Measurements from ENCODE around the gene TSPAN18.

The TSPAN18 gene

DNA sequence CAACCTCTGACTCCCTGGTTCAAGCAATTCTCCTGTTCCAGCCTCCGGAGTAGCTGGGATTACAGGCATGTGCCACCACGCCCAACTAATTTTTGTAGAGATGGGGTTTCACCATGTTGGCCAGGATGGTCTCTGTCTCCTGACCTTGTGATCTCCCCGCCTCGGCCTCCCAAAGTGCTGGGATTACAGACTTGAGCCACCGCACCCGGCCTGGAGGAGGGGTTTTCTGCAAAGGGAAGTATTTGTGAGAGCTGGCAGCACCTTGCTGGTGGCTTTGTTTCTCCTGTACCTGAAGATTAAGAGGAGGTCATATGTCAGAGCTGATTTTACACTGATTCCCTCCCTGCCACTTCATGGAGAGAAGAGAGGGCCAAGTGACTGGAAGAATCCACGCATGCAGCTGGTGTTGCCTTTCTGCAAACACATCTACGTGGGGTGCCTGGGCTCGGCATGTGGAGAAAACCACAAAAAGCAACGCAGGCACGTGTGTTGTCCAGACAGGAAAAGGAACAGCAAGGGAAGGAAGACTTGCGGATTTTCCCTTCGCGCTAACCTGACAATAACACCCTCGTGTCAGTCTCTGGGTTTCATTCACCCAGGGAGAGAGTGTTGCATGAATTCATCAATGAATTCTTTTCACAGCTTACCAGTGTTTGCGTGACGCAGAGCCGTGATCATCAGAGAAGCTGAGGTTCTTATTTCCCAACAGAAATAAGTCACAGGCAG, 61.9 kb downstream of the TSPAN18 start:
- Mint-ChIP-seq H3K27ac (no peak overlapping the region), H3K9me3 (no peaks in the 10 kb centered on the region), H3K27me3 (no peaks in the 10 kb centered on the region), H3K4me1 (peaks cover 3% of the 10 kb centered on the region), H3K4me3 (no peak overlapping the region), H3K36me3 (no peaks in the 10 kb centered on the region)
- CTCF ChIA-PET: interaction anchor here (1.3 kb wide), 1 partner anchor 13 kb away, joined by 5 read pairs; no protein-coding TSS in a partner anchor
- DNase-seq: no peak

GRCh38 chr11:44789496-44789895, 62.7 kb downstream of the TSPAN18 start:
- CTCF ChIA-PET: interaction anchor here (1.3 kb wide), 1 partner anchor 14 kb away, joined by 5 read pairs; no protein-coding TSS in a partner anchor
- peaks cover 3% of the 10 kb centered on the region for H3K4me1 Mint-ChIP-seq
- no peaks in the 10 kb centered on the region for H3K9me3 Mint-ChIP-seq
- no peak for DNase-seq
- H3K36me3 Mint-ChIP-seq: no peaks in the 10 kb centered on the region
- H3K4me3 Mint-ChIP-seq: no peak overlapping the region
- no peaks in the 10 kb centered on the region for H3K27me3 Mint-ChIP-seq
- no peak overlapping the region for H3K27ac Mint-ChIP-seq

GRCh38 chr11:44790211-44790610, 63.4 kb downstream of the TSPAN18 start:
- no peaks in the 10 kb centered on the region for H3K9me3 Mint-ChIP-seq
- H3K27ac Mint-ChIP-seq: no peak overlapping the region
- no peaks in the 10 kb centered on the region for H3K27me3 Mint-ChIP-seq
- no peak overlapping the region for H3K4me3 Mint-ChIP-seq
- DNase-seq: no peak
- no peaks in the 10 kb centered on the region for H3K36me3 Mint-ChIP-seq
- CTCF ChIA-PET: no interaction called here
- H3K4me1 Mint-ChIP-seq: peaks cover 3% of the 10 kb centered on the region

DNA sequence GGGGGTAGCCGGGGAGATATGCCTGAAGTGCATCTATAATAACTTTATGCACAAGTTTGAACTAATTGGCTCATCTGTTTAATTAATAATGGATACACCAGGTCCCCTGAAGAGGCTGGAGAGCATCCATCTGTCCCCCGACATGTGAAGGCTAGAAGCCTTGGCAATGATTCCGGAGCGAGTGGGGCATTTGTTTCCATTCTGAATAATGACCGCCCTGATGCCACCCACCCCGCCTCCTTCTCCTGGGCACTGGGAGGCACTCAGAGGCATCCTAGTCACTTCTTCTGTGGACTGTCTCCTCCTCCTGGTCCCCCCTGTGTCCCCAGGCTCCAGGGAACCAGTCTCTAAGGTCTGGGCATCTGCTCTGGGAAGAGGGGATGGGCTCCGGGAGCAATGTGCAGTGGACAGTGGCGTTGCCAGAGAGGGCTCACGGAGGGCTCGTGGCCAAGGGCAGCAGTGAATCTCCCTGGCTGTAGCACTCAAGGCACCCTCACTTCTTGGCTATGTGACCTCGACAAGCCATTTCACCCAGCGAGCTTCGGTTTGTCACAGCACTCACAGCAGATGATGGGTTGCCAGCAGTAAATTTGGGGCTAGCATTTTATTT, 64.7 kb downstream of the TSPAN18 start:
- Mint-ChIP-seq H3K27ac (no peak overlapping the region), H3K4me1 (peaks cover 3% of the 10 kb centered on the region), H3K4me3 (no peak overlapping the region), H3K9me3 (no peaks in the 10 kb centered on the region), H3K27me3 (no peaks in the 10 kb centered on the region), H3K36me3 (no peaks in the 10 kb centered on the region)
- DNase-seq: no peak
- CTCF ChIA-PET: no interaction called here

- H3K9me3 Mint-ChIP-seq: no peaks in the 10 kb centered on the region
- no peak overlapping the region for H3K27ac Mint-ChIP-seq
- H3K4me1 Mint-ChIP-seq: peaks cover 3% of the 10 kb centered on the region
- H3K36me3 Mint-ChIP-seq: no peaks in the 10 kb centered on the region
- CTCF ChIA-PET: no interaction called here
- DNase-seq: no peak
- no peak overlapping the region for H3K4me3 Mint-ChIP-seq
- no peaks in the 10 kb centered on the region for H3K27me3 Mint-ChIP-seq
Measured at GRCh38 chr11:44792171-44792570, 65.4 kb downstream of the TSPAN18 start.

- no peak overlapping the region for H3K27ac Mint-ChIP-seq
- H3K9me3 Mint-ChIP-seq: no peaks in the 10 kb centered on the region
- CTCF ChIA-PET: no interaction called here
- no peaks in the 10 kb centered on the region for H3K27me3 Mint-ChIP-seq
- DNase-seq: no peak
- no peak overlapping the region for H3K4me3 Mint-ChIP-seq
- H3K4me1 Mint-ChIP-seq: peaks cover 3% of the 10 kb centered on the region
- no peaks in the 10 kb centered on the region for H3K36me3 Mint-ChIP-seq
Measured at GRCh38 chr11:44793350-44794090, 66.8 kb downstream of the TSPAN18 start.

GRCh38 chr11:44795803-44796535, 69.2 kb downstream of the TSPAN18 start:
- no peak for DNase-seq
- CTCF ChIA-PET: interaction anchor here (1.5 to 2.4 kb wide), 2 partner anchors 20 to 99 kb away, joined by 3 to 11 read pairs; no protein-coding TSS in a partner anchor
- H3K4me3 Mint-ChIP-seq: no peak overlapping the region
- peaks cover 3% of the 10 kb centered on the region for H3K4me1 Mint-ChIP-seq
- H3K9me3 Mint-ChIP-seq: no peaks in the 10 kb centered on the region
- no peaks in the 10 kb centered on the region for H3K27me3 Mint-ChIP-seq
- H3K27ac Mint-ChIP-seq: no peak overlapping the region
- H3K36me3 Mint-ChIP-seq: no peaks in the 10 kb centered on the region

DNA sequence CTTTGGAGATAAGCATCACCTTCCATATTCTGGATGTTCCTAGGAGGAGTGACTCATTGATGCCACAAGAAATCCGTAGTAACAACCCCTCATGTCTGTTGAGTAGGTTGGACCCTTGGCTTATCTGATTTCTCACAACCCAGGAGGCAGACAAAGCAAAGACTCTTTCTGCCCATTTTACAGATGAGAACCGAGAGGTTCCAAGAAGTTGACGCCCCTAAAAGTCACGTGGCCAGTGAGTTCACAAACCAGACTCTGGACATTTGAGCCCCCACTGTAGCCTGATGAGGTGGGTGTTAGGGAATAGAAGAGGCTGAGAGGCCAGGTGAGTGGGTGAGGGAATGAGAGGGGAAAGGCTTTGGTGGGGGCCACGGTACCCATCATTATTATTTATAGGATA, 70.3 kb downstream of the TSPAN18 start:
- H3K27ac Mint-ChIP-seq: no peak overlapping the region
- no peak overlapping the region for H3K4me3 Mint-ChIP-seq

GRCh38 chr11:44797886-44798606, 71.3 kb downstream of the TSPAN18 start:
- Mint-ChIP-seq H3K36me3 (no peaks in the 10 kb centered on the region), H3K9me3 (no peaks in the 10 kb centered on the region), H3K27ac (no peak overlapping the region), H3K4me1 (no peaks in the 10 kb centered on the region), H3K4me3 (no peak overlapping the region), H3K27me3 (no peaks in the 10 kb centered on the region)
- no peak for DNase-seq
- CTCF ChIA-PET: interaction anchor here (0.6 to 1.4 kb wide), 3 partner anchors 97 to 514 kb away, joined by 3 read pairs; no protein-coding TSS in a partner anchor

More for the DNA sequence above, 70.3 kb downstream of the TSPAN18 start:
- H3K36me3 Mint-ChIP-seq: no peaks in the 10 kb centered on the region
- H3K27me3 Mint-ChIP-seq: no peaks in the 10 kb centered on the region
- CTCF ChIA-PET: no interaction called here
- no peaks in the 10 kb centered on the region for H3K9me3 Mint-ChIP-seq
- no peak for DNase-seq
- peaks cover 3% of the 10 kb centered on the region for H3K4me1 Mint-ChIP-seq

GRCh38 chr11:44798607-44798972, 71.8 kb downstream of the TSPAN18 start:
- Mint-ChIP-seq H3K9me3 (no peaks in the 10 kb centered on the region), H3K4me1 (no peaks in the 10 kb centered on the region), H3K27ac (no peak overlapping the region), H3K36me3 (no peaks in the 10 kb centered on the region), H3K27me3 (no peaks in the 10 kb centered on the region), H3K4me3 (no peak overlapping the region)
- CTCF ChIA-PET: interaction anchor here (0.6 to 1.4 kb wide), 2 partner anchors 97 to 514 kb away, joined by 3 read pairs; no protein-coding TSS in a partner anchor
- DNase-seq: no peak

DNA sequence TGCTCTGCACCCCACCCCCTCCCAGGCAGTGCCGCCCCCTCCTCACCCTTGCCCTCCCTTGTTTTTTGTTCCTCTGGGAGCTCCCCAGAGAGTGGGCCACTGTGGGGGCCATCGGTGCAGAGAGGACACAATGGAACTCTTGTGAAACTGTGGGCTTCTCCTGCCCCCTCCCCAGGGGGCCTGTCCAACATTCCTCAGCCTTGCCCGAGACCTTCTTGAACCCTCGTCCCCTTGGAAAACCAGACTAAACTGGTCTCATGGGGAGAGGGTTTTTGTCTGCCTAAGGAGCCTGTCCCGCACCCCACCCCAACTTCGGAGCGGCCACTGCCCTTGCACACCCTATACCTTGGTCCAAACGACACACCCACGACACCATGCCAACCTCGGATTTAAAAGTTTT, 72.2 kb downstream of the TSPAN18 start:
- no peak overlapping the region for H3K27ac Mint-ChIP-seq
- no peaks in the 10 kb centered on the region for H3K36me3 Mint-ChIP-seq
- CTCF ChIA-PET: interaction anchor here (0.6 to 1.4 kb wide), 2 partner anchors 96 to 515 kb away, joined by 3 read pairs; no protein-coding TSS in a partner anchor
- H3K4me3 Mint-ChIP-seq: no peak overlapping the region
- no peak for DNase-seq
- H3K27me3 Mint-ChIP-seq: no peaks in the 10 kb centered on the region
- H3K9me3 Mint-ChIP-seq: no peaks in the 10 kb centered on the region
- no peaks in the 10 kb centered on the region for H3K4me1 Mint-ChIP-seq

- H3K4me1 Mint-ChIP-seq: no peaks in the 10 kb centered on the region
- CTCF ChIA-PET: interaction anchor here (0.6 kb wide), 1 partner anchor 26 kb away, joined by 3 read pairs; no protein-coding TSS in a partner anchor
- no peaks in the 10 kb centered on the region for H3K27me3 Mint-ChIP-seq
- no peak overlapping the region for H3K27ac Mint-ChIP-seq
- no peak for DNase-seq
- H3K4me3 Mint-ChIP-seq: no peak overlapping the region
- no peaks in the 10 kb centered on the region for H3K36me3 Mint-ChIP-seq
- H3K9me3 Mint-ChIP-seq: no peaks in the 10 kb centered on the region
Measured at GRCh38 chr11:44802347-44802746, 75.6 kb downstream of the TSPAN18 start.

DNA sequence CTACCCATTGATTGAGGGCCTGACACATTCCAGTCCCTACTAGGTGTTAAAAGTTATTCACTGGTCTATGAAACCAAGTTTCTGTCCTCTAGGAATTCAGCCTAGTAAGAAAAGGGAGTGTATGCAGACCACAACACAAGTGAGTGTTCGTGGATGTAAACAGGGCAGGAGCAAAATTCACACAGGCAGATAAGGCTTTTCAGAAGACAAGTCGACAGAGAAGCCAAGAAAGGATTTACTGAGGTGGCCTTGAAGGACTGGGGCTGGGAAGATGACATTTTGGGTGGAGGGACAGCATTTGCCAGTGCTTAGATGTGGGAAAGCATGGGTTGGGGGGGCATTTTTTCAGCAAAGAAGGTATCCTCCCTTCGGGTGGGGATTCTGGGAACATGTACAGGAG, 76.2 kb downstream of the TSPAN18 start:
- no peak for DNase-seq
- no peaks in the 10 kb centered on the region for H3K9me3 Mint-ChIP-seq
- no peak overlapping the region for H3K27ac Mint-ChIP-seq
- no peaks in the 10 kb centered on the region for H3K36me3 Mint-ChIP-seq
- no peaks in the 10 kb centered on the region for H3K4me1 Mint-ChIP-seq
- CTCF ChIA-PET: no interaction called here
- H3K4me3 Mint-ChIP-seq: no peak overlapping the region
- no peaks in the 10 kb centered on the region for H3K27me3 Mint-ChIP-seq
